Astrocyte of the spinal cord (primary cell): ENCODE measurements around the gene PPID.
"Not testable (repeated sequence)": the region's sequence is repeated elsewhere in the genome, so short reads cannot be mapped to it uniquely, and the experiment has no call there.

Experiments
- DNase-seq: peaks from one replicate; pipeline ENCODE4 v3.0.0; 2011; ENCODE audit warnings: low read depth, low spot score
- H3K4me3 ChIP-seq: 2 replicates; pipeline ENCODE4 v1.5.1; 2011; ENCODE audit warnings: low read depth, mild to moderate bottlenecking, low read length, moderate library complexity
- in situ Hi-C: cut with HindIII; loops from 2 replicates; pipeline ENCODE4 v1.10.0; 2017; ENCODE audit warnings: low sequenced_read_pairs
- TF ChIP-seq, protein P1 (sequence below): IDR thresholded peaks from 2 replicates; pipeline ENCODE4 v1.5.1; 2012; ENCODE audit warnings: low read depth, mild to moderate bottlenecking, low read length, inconsistent platforms

PPID gene

DNA sequence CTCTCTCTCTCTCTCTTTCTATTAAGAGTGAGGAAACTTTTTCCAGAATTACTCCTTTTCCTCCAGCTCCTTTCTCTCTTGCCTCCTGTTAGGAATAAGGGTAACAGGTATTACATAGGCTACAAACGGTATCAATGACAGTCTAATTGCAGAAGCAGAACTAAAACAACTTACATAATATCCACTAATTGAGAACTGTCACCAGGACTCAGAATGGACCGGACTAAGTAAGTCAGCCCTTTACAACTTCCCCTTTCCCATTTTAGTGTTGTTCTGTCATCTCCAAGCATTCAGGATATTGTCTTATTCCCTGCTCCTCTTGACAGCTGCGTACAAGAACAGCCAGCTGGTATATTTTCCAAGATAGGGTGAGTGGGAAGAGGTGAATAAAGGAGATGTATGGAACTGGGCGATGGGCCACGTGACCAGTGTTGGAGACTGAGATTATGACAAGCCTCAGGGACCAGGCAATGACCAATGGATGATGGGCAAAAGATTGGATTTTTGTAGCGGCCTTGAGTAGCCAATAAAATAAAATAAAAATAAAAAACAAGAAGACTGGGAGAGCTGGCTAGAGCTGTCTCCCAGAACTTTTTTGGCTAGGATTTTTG, 43.3 kb upstream of the PPID start:
- no peak for DNase-seq
- TF ChIP-seq, protein P1, sequence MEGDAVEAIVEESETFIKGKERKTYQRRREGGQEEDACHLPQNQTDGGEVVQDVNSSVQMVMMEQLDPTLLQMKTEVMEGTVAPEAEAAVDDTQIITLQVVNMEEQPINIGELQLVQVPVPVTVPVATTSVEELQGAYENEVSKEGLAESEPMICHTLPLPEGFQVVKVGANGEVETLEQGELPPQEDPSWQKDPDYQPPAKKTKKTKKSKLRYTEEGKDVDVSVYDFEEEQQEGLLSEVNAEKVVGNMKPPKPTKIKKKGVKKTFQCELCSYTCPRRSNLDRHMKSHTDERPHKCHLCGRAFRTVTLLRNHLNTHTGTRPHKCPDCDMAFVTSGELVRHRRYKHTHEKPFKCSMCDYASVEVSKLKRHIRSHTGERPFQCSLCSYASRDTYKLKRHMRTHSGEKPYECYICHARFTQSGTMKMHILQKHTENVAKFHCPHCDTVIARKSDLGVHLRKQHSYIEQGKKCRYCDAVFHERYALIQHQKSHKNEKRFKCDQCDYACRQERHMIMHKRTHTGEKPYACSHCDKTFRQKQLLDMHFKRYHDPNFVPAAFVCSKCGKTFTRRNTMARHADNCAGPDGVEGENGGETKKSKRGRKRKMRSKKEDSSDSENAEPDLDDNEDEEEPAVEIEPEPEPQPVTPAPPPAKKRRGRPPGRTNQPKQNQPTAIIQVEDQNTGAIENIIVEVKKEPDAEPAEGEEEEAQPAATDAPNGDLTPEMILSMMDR = no peak
- in situ Hi-C loops = no loop called here
- no peak overlapping the region for H3K4me3 ChIP-seq

DNA sequence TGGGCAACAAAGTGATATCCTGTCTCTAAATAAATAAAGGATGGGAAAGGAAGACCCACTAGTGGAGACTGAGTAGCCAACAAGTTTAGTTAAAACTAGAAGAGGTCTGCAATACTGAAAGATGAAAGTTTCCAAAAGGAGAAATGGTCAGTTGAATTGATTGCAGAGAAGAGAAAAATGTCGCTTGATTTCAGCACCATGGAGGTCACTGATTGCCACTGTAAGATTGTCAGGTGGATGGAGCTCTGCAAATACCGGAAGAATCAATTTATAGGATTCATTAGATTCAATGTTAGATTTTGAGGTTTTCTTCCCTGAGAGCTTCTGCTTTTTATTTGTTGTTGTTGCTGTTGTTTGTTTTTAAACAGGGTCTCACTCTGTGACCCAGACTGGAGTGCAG, 40.3 kb upstream of the PPID start:
- in situ Hi-C loops = no loop called here
- TF ChIP-seq, protein P1 = no peak
- DNase-seq = no peak
- no peak overlapping the region for H3K4me3 ChIP-seq

DNA sequence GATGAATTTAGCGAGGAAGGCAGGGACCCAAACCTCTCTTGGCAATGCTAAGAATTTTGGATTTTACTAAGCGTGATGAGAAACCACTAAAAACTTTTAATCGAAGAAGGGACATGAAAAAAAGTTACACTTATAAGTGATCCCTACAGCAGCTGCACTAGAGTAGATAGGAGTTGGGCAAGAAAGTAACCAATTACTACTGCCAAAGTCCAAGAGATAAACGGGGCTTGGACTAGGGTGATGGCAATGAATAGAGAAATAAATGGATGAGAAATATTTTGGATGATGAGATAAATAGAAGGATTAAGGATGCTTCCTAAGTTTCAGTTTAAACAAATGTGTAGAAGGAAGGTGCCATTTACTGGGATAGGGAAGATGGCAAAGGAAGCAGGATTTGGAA, 39.4 kb upstream of the PPID start:
- TF ChIP-seq, protein P1 = no peak
- no peak overlapping the region for H3K4me3 ChIP-seq
- in situ Hi-C loops = no loop called here
- DNase-seq = no peak

DNA sequence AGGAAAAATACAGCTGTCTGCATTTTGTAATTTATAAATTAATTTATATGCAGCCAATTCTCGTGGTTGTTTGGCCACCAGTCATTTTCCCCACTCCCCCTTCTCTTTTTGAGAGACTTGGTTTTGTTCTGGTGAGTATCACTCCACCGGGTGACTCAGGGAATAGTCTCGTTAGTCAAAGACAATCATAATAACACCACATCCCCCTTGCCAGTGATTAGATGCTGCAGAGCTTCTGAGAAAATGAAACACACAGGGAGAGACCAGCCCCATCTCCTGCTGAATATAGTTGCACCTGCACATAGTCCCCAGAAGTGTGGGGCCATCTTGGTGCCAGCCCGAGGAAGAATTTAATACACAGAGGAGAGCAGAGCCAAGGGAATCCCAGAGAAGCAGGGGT, 37.7 kb upstream of the PPID start:
- no peak overlapping the region for H3K4me3 ChIP-seq
- DNase-seq = no peak
- in situ Hi-C loops = no loop called here
- TF ChIP-seq, protein P1 = no peak

DNA sequence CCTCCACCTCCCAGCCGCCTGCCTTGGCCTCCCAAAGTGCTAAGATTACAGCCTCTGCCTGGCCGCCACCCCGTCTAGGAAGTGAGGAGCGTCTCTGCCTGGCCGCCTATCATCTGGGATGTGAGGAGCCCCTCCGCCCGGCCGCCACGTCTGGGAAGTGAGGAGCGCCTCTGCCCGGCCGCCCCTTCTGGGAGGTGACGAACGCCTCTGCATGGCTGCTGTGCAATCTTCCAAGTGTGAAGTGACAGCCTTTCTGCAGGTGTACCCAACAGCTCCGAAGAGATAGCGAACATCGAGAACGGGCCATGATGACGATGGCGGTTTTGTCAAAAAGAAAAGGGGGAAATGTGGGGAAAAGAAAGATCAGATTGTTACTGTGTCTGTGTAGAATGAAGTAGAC, 36.3 kb upstream of the PPID start:
- DNase-seq, H3K4me3 ChIP-seq, in situ Hi-C loops: not testable (repeated sequence)

DNA sequence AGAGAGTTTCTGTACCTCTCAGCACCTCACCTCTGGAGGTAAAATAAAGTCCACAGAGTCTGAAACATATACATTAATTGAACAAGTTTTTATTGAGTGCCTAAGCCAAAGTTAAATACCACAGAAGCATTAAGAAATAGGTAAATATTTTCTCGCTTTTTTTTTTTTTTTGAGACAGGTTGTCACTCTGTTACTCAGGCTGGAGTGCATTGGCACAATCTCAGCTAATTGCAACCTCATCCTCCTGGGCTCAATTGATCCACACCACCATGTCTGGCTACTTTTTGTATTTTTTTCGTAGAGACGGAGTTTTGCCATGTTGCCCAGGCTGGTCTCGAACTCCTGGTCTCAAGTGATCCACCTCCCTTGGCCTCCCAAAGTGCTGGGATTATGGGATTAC, 35.5 kb upstream of the PPID start:
- in situ Hi-C loops = no loop called here
- no peak overlapping the region for H3K4me3 ChIP-seq
- TF ChIP-seq, protein P1 = no peak
- no peak for DNase-seq

DNA sequence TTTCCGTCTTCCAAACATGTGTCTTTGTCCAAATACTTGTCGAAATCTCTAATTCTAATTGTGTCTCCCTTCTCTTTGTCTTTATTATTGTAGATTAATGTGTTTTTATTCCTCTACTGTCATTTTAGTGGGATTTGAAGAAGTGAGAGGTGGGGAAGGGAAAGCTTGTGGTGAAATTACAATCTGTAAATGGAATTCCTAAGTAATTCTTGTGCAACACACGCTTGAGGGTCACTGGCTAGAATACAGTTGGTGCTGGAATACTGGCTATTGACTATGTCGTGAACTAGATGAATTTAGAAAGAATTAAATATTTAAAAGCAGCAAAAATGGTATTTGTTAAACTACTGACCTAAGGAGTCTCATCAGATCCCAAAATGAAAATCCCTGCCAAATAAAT, 34.9 kb upstream of the PPID start:
- H3K4me3 ChIP-seq = no peak overlapping the region
- TF ChIP-seq, protein P1 = no peak
- no peak for DNase-seq
- in situ Hi-C loops = no loop called here
